Loucy (cell line): ENCODE results near the gene CELF2.

Experiments
- H2AFZ ChIP-seq: fragments of 200-600 bp; sonication (generic); 2 replicates; pipeline ENCODE4 v1.6.0; 2016; ENCODE audit warnings: antibody characterized with exemption, mild to moderate bottlenecking, low read length, moderate library complexity
- H3F3A ChIP-seq: fragments of 200-600 bp; 2 replicates; pipeline ENCODE4 v1.6.0; 2016; ENCODE audit warnings: antibody characterized with exemption, low read depth, mild to moderate bottlenecking
- H3K27me3 ChIP-seq: fragments of 200-600 bp; sonication (generic); 2 replicates; pipeline ENCODE4 v1.6.1; 2014; ENCODE audit warnings: low read length, mild to moderate bottlenecking; ENCODE audit not compliant: insufficient read depth, poor library complexity, severe bottlenecking
- H3K36me3 ChIP-seq: fragments of 200-600 bp; sonication (generic); 2 replicates; pipeline ENCODE4 v1.6.1; 2016; ENCODE audit warnings: low read length; ENCODE audit not compliant: insufficient read depth
- H3K4me1 ChIP-seq: fragments of 200-600 bp; sonication (generic); 2 replicates; pipeline ENCODE4 v1.5.1; 2014; ENCODE audit warnings: low read length, mild to moderate bottlenecking; ENCODE audit not compliant: insufficient read depth, poor library complexity, severe bottlenecking
- H3K4me2 ChIP-seq: fragments of 200-600 bp; sonication (generic); 2 replicates; pipeline ENCODE4 v1.6.0; 2014; ENCODE audit warnings: antibody characterized with exemption, low read length, low read depth, mild to moderate bottlenecking; ENCODE audit not compliant: poor library complexity, severe bottlenecking
- H3K4me3 ChIP-seq: fragments of 200-600 bp; sonication (generic); 2 replicates; pipeline ENCODE4 v1.5.1; 2014; ENCODE audit warnings: low read length, mild to moderate bottlenecking, mixed read lengths; ENCODE audit not compliant: poor library complexity, severe bottlenecking
- H3K79me2 ChIP-seq: fragments of 200-600 bp; sonication (generic); 2 replicates; pipeline ENCODE4 v1.6.1; 2014; ENCODE audit warnings: low read length; ENCODE audit not compliant: insufficient read depth
- H3K9ac ChIP-seq: fragments of 200-600 bp; sonication (generic); 2 replicates; pipeline ENCODE4 v1.6.0; 2014; ENCODE audit warnings: mild to moderate bottlenecking, low read depth, low read length, moderate library complexity; ENCODE audit not compliant: poor library complexity, severe bottlenecking
- H3K9me2 ChIP-seq: fragments of 200-600 bp; sonication (generic); replicated peaks from 2 replicates; pipeline ENCODE4 v1.6.1; 2016; ENCODE audit warnings: low read depth, low read length, mixed read lengths
- H3K9me3 ChIP-seq: fragments of 200-600 bp; sonication (generic); 2 replicates; pipeline ENCODE4 v1.6.1; 2014; ENCODE audit warnings: mild to moderate bottlenecking, antibody characterized with exemption, low read length, low read depth; ENCODE audit not compliant: insufficient read depth
- H4K20me1 ChIP-seq: fragments of 200-600 bp; sonication (generic); 2 replicates; pipeline ENCODE4 v1.6.0; 2014; ENCODE audit warnings: antibody characterized with exemption, low read length, mild to moderate bottlenecking; ENCODE audit not compliant: insufficient read depth, poor library complexity, severe bottlenecking
- EZH2phosphoT487 ChIP-seq: fragments of 200-600 bp; IDR thresholded peaks from 2 replicates; pipeline ENCODE4 v1.6.1; 2018; ENCODE audit warnings: antibody characterized with exemption, mild to moderate bottlenecking, moderate library complexity, borderline replicate concordance
- TF ChIP-seq, protein P1 (sequence below): fragments of 200-600 bp; sonication (generic); conservative IDR thresholded peaks from 2 replicates; pipeline ENCODE4 v1.5.1; 2014; ENCODE audit warnings: mild to moderate bottlenecking, antibody characterized with exemption, low read length

CELF2 gene

DNA sequence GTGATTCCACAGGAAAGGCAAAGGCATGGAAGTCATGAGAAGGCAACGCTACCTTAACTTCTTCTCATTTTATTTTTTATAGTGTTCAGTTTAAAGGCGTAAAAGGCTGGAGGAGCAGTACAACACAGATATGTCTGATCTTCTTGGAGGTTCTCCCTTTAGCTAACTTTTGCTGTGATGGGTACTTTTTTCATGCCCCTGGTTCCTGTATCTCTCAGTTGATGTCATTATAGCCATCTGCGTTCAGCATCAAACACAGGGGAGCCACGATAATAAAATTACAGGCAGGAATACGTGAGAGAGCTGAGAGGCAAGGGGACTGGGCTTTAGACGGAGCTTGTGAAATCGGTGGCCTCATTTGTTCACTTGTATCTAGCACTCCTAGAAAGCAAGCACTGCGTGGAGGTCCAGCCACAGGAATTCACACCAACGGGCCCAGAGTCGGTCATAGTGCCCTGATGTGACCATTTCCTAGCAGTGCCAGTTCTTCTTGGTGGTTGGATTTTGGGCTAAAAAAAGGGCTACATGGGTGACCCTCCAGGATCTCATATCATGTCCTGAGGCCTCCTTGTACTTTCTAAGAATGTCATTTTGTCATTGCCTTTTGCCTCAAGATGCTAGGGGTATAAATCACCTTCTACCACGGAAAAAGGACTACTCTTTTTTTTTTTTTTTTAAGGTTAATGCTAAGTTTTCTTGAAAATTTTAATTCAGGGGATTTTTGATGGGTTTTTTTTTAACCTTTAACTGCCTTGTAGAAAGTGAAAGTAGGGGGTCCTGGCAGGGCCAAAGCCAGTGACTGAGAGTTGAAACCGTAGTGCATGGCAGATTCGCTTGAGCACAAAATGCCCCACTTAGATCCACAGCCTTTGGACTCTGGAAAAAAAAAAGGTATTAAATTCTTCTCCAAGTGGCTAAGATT, 191.5 kb downstream of the CELF2 start:
- H3K4me3 ChIP-seq = no peak overlapping the region
- peaks cover 100% of the 10 kb centered on the region for H3K36me3 ChIP-seq
- H3K4me1 ChIP-seq = peaks cover 31% of the 10 kb centered on the region
- H3K4me2 ChIP-seq = peak overlapping the region; percentile 42
- no peaks in the 10 kb centered on the region for H3K27me3 ChIP-seq
- H2AFZ ChIP-seq = no peak overlapping the region
- TF ChIP-seq EZH2phosphoT487 = no peak
- TF ChIP-seq, protein P1, sequence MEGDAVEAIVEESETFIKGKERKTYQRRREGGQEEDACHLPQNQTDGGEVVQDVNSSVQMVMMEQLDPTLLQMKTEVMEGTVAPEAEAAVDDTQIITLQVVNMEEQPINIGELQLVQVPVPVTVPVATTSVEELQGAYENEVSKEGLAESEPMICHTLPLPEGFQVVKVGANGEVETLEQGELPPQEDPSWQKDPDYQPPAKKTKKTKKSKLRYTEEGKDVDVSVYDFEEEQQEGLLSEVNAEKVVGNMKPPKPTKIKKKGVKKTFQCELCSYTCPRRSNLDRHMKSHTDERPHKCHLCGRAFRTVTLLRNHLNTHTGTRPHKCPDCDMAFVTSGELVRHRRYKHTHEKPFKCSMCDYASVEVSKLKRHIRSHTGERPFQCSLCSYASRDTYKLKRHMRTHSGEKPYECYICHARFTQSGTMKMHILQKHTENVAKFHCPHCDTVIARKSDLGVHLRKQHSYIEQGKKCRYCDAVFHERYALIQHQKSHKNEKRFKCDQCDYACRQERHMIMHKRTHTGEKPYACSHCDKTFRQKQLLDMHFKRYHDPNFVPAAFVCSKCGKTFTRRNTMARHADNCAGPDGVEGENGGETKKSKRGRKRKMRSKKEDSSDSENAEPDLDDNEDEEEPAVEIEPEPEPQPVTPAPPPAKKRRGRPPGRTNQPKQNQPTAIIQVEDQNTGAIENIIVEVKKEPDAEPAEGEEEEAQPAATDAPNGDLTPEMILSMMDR = no peak
- H3K79me2 ChIP-seq = peaks cover 100% of the 10 kb centered on the region
- no peaks in the 10 kb centered on the region for H3K9me2 ChIP-seq
- no peaks in the 10 kb centered on the region for H3K9me3 ChIP-seq
- no peaks in the 10 kb centered on the region for H3F3A ChIP-seq
- no peak overlapping the region for H3K9ac ChIP-seq
- H4K20me1 ChIP-seq = peaks cover 100% of the 10 kb centered on the region

DNA sequence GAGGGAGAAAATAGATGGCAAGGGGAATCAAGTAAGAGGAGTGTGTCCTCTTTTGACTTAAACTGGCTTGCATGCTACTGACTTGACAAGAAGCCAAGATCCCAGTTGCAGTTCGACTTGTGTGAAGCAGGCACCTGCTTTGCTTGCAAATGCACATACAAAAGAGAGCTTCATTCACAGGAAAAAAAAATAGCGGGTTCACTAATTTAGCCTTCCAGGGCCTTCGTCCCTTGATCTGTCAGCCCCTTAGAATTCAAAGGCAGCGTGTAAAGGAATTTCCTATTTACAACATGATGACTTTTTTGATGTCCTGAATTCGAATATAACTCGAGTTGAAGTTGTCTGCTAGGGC, 192.1 kb downstream of the CELF2 start:
- H3K36me3 ChIP-seq = peaks cover 100% of the 10 kb centered on the region
- no peaks in the 10 kb centered on the region for H3F3A ChIP-seq
- peaks cover 100% of the 10 kb centered on the region for H4K20me1 ChIP-seq
- H3K9me2 ChIP-seq = no peaks in the 10 kb centered on the region
- TF ChIP-seq, protein P1 = no peak
- TF ChIP-seq EZH2phosphoT487 = no peak
- H2AFZ ChIP-seq = no peak overlapping the region
- peaks cover 31% of the 10 kb centered on the region for H3K4me1 ChIP-seq
- H3K27me3 ChIP-seq = no peaks in the 10 kb centered on the region
- H3K4me3 ChIP-seq = no peak overlapping the region
- H3K9ac ChIP-seq = no peak overlapping the region
- peaks cover 100% of the 10 kb centered on the region for H3K79me2 ChIP-seq
- H3K4me2 ChIP-seq = peak overlapping the region; percentile 42
- H3K9me3 ChIP-seq = no peaks in the 10 kb centered on the region

DNA sequence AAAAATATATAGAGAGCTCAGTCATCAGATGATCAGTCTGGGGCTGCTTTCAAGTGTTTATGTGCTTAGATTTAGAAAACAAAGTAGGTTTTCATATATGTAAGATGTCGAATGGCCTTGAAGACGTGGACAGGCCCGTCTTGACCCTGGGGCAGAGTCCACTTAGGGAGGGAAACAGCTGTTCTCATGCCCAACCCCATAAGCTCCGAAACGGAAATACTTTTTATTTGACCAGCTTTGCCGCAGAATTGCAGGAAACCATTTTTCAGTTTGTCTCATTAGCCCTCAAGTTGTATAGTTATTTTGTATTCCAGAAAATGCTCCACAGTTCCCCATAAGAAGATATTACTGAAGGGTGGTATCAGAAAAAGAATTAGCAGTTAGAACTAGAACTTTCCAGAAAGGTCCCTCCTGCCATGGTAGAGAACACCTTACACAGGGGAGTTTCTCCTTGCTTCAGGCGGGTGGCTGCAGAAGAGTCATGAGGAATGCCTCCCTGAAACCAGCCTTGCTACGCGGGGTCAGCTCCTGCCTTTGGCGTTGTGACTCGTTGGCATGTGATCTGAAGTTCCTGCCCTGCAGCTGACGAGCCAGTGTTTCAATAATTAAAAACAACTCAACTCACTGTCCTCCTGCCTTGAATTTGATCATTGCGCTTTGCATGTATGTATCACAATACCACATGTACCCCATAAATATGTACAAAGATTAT, 192.7 kb downstream of the CELF2 start:
- Histone ChIP-seq H3K4me2 (no peak overlapping the region), H3K79me2 (peaks cover 100% of the 10 kb centered on the region)
- TF ChIP-seq, protein P1 = no peak
- TF ChIP-seq EZH2phosphoT487 = no peak

More for the DNA sequence above, 192.7 kb downstream of the CELF2 start:
- no peaks in the 10 kb centered on the region for H3K9me2 ChIP-seq
- H3K36me3 ChIP-seq = peaks cover 100% of the 10 kb centered on the region
- H3K4me1 ChIP-seq = peaks cover 31% of the 10 kb centered on the region
- no peak overlapping the region for H3K4me3 ChIP-seq
- no peak overlapping the region for H3K9ac ChIP-seq
- no peaks in the 10 kb centered on the region for H3K27me3 ChIP-seq
- no peaks in the 10 kb centered on the region for H3K9me3 ChIP-seq
- no peak overlapping the region for H2AFZ ChIP-seq
- H4K20me1 ChIP-seq = peaks cover 100% of the 10 kb centered on the region
- H3F3A ChIP-seq = no peaks in the 10 kb centered on the region
